GM23248 (cell line): ENCODE measurements around the gene TLNRD1. TPM values are rescaled to one million over a fixed set of nuclear protein-coding genes. Genes with fewer than 3 reads are reported as not detected.

ENCODE experiments used
- DNase-seq: peaks from one replicate; pipeline ENCODE4 v3.0.0-alpha.2; 2015
- H2AFZ ChIP-seq: fragments of 200-600 bp; sonication (generic); 2 replicates; pipeline ENCODE4 v1.6.1; 2016; ENCODE audit warnings: antibody characterized with exemption
- H3F3A ChIP-seq: fragments of 200-600 bp; sonication (generic); 2 replicates; pipeline ENCODE4 v1.6.1; 2016; ENCODE audit warnings: mild to moderate bottlenecking, antibody characterized with exemption, mixed run types; ENCODE audit not compliant: insufficient read depth
- H3K27ac ChIP-seq: fragments of 200-600 bp; sonication (generic); 2 replicates; pipeline ENCODE4 v1.5.1; 2016; ENCODE audit warnings: mild to moderate bottlenecking
- H3K27me3 ChIP-seq: fragments of 200-600 bp; sonication (generic); replicated peaks from 2 replicates; pipeline ENCODE4 v1.6.1; 2016; ENCODE audit warnings: mild to moderate bottlenecking; ENCODE audit not compliant: insufficient read depth
- H3K36me3 ChIP-seq: fragments of 200-600 bp; sonication (generic); 2 replicates; pipeline ENCODE4 v1.6.1; 2016; ENCODE audit warnings: low read depth, mild to moderate bottlenecking
- H3K4me1 ChIP-seq: fragments of 200-600 bp; sonication (generic); 2 replicates; pipeline ENCODE4 v1.6.1; 2016; ENCODE audit warnings: mild to moderate bottlenecking; ENCODE audit not compliant: insufficient read depth
- H3K4me2 ChIP-seq: fragments of 200-600 bp; sonication (generic); one replicate; pipeline ENCODE4 v1.6.1; 2016; ENCODE audit warnings: mild to moderate bottlenecking; ENCODE audit not compliant: unreplicated experiment
- H3K4me3 ChIP-seq: fragments of 200-600 bp; sonication (generic); 2 replicates; pipeline ENCODE4 v1.5.1; 2016; ENCODE audit warnings: mild to moderate bottlenecking
- H3K79me2 ChIP-seq: fragments of 200-600 bp; sonication (generic); 2 replicates; pipeline ENCODE4 v1.6.1; 2016; ENCODE audit warnings: mild to moderate bottlenecking; ENCODE audit not compliant: insufficient read depth
- H3K9ac ChIP-seq: fragments of 200-600 bp; sonication (generic); 2 replicates; pipeline ENCODE4 v1.6.1; 2016; ENCODE audit warnings: mild to moderate bottlenecking
- H3K9me2 ChIP-seq: fragments of 200-600 bp; sonication (generic); 2 replicates; pipeline ENCODE4 v1.6.1; 2016; ENCODE audit warnings: mixed run types, mild to moderate bottlenecking, moderate library complexity; ENCODE audit not compliant: insufficient read depth
- H3K9me3 ChIP-seq: fragments of 200-600 bp; sonication (generic); one replicate; pipeline ENCODE4 v1.6.1; 2017; ENCODE audit warnings: low read depth
- H4K20me1 ChIP-seq: fragments of 200-600 bp; sonication (generic); 2 replicates; pipeline ENCODE4 v1.6.0; 2016; ENCODE audit not compliant: insufficient read depth
- EZH2 ChIP-seq: fragments of 200-600 bp; sonication (generic); IDR thresholded peaks from 2 replicates; pipeline ENCODE4 v1.6.1; 2018; ENCODE audit warnings: antibody characterized with exemption, mild to moderate bottlenecking; ENCODE audit not compliant: insufficient read depth, poor library complexity, severe bottlenecking
- EZH2phosphoT487 ChIP-seq: fragments of 200-600 bp; sonication (generic); IDR thresholded peaks from 2 replicates; pipeline ENCODE4 v1.6.1; 2018; ENCODE audit warnings: antibody characterized with exemption, moderate library complexity, mild to moderate bottlenecking, low read depth; ENCODE audit not compliant: insufficient read depth
- WGBS, 2 experiments: methylation state at CpG; one replicate each; pipeline ENCODE4 v1.1.6; 2015 to 2017; ENCODE audit warnings: low lambda C conversion rate in 2 of 2, low coverage in 1 of 2; ENCODE audit errors: missing lambda C conversion rate in 2 of 2; 5-methylcytosine and 5-hydroxymethylcytosine counted together
- in situ Hi-C: fragments of 300-500 bp; cut with MboI; formaldehyde crosslinking; loops from 2 replicates; pipeline ENCODE4 v1.15.0; 2020
- polyA plus RNA-seq: library from polyadenylated mRNA; unstranded; fragments of >200 nt; fragmentation: Nextera tagmentation; extraction: Ambion mirVana; gene quantifications from 2 replicates; pipeline ENCODE4 v1.2.1, GENCODE V29; 2016
- total RNA-seq: library from RNA; depleted of rRNA; stranded (reverse); fragments of >200 nt; shearing (Covaris generic); gene quantifications from 2 replicates; pipeline ENCODE4 v1.2.3, GENCODE V29; 2014

TLNRD1 gene
- total and polyA plus RNA-seq, 2 experiments from 2014 or later = 2.9 to 11.5 TPM

DNA sequence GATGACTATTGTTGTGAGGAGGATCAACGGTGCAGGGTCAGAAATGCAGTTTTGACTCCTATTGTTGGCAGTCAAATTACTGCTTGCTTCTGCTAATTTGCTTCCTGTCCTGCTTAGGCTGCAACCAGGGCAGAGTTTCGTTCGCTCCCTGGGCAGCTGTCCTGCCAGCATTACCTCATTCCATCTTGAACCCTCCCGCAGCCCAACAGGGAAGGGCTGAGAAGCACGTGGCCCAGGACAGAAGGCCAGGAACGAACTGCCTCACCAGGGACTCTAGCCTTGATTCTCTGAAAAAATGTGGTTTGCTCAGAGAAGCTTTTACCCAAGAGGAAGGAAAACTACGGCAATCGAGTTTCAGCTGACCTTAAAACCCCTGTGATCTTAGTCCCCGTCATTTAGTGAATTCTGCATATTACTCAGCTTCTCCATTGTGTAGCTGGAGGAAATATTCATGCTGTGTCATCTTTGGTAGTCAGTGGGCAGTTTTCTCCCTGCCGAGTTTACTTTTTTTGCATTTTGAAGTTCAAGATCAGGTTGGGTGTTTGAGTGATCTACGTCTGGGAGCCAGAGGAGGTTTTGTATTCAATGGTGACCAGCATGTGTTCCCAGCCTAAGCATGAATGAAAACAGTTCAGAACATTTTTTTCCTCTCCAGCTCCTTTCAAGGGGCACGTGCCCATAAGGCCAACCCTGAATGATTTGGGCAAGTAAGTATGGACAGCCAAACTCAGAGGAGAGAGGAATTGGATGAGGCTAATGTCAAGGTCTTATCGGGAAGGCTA lies 23.0 kb downstream of the TLNRD1 start:
- TF ChIP-seq EZH2phosphoT487 (no peak), EZH2 (no peak)
- Histone ChIP-seq H3K4me2 (peak overlapping the region; percentile 76), H3K79me2 (0 out of 2 replicates have a peak, but pooled peaks cover under 1% of the 10 kb centered on the region), H4K20me1 (no peaks in the 10 kb centered on the region), H3K27ac (peak overlapping the region; percentile 94), H3K9ac (peak overlapping the region; percentile 74), H3K9me2 (no peaks in the 10 kb centered on the region), H3K4me1 (peaks cover 19% of the 10 kb centered on the region), H3F3A (peaks cover 18% of the 10 kb centered on the region), H3K4me3 (peak overlapping the region; percentile 34), H2AFZ (peak overlapping the region; percentile 82), H3K27me3 (no peaks in the 10 kb centered on the region), H3K9me3 (no peaks in the 10 kb centered on the region), H3K36me3 (no peaks in the 10 kb centered on the region)
- in situ Hi-C loops = no loop called here
- WGBS, 2 experiments = 8% methylated on average over 13 of the region's 13 CpGs
- peak; percentile 92 for DNase-seq

DNA sequence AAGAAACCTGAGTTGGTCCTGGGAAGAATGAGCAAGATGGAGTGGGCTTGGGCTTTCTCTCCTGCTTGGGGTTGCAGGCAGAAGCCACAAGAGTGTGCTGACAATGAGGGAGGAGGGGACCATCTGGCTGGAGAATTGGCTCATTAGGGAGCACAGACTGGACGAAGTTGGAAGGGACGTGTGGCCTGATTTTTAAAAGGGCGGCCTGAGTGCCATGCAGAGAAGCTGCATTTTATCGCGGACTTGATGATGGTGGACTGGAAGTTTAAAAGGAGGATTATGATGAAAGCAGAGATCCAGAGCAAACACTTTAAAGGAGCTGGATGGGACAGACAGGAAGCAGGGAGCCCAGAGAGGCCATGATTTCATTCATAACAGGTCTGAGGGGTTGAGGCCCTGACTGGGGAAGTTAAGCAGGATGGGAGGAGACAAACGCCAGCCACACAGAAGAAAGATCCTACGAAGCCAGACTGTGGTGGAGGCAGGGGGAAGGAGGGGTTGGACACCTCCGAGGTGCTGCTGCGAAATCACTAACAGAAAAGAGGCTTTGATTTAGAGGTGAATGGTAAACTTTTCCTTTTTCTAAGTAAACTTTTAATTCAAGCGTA lies 23.6 kb downstream of the TLNRD1 start:
- no peaks in the 10 kb centered on the region for H3K9me2 ChIP-seq
- no peaks in the 10 kb centered on the region for H3K79me2 ChIP-seq
- peak overlapping the region; percentile 74 for H3K9ac ChIP-seq
- 77 to 78% methylated on average over 10 of the region's 10 CpGs for WGBS, 2 experiments
- peaks cover 23% of the 10 kb centered on the region for H3K4me1 ChIP-seq
- no peaks in the 10 kb centered on the region for H3K9me3 ChIP-seq
- H3K36me3 ChIP-seq = no peaks in the 10 kb centered on the region
- no peaks in the 10 kb centered on the region for H3K27me3 ChIP-seq
- no peak for DNase-seq
- H3K4me3 ChIP-seq = no peak overlapping the region
- H4K20me1 ChIP-seq = no peaks in the 10 kb centered on the region
- in situ Hi-C loops = no loop called here
- peaks cover 18% of the 10 kb centered on the region for H3F3A ChIP-seq
- H3K27ac ChIP-seq = peak overlapping the region; percentile 94
- peak overlapping the region; percentile 82 for H2AFZ ChIP-seq
- TF ChIP-seq EZH2phosphoT487 (no peak), EZH2 (no peak)
- peak overlapping the region; percentile 76 for H3K4me2 ChIP-seq

DNA sequence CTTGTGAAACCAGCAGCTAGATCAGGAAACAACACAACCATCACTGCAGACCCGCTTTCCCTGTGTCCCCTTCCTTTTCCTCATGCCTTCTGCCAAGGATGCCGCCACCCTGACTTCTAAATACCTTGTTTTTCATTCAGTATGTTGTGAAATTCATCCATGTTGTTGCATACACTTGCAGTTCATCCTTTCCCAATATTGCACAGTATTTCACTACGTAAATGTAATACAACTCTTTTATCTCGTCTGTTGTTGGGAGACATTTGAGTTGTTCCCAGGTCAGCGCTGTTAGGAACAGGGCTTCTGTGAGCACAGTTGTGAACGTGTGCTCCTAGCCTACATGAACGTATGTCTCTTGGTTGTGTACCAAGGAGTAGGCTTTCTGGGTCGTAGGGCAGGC lies 24.2 kb downstream of the TLNRD1 start:
- WGBS, 2 experiments = 98% methylated on average over 8 of the region's 8 CpGs

DNA sequence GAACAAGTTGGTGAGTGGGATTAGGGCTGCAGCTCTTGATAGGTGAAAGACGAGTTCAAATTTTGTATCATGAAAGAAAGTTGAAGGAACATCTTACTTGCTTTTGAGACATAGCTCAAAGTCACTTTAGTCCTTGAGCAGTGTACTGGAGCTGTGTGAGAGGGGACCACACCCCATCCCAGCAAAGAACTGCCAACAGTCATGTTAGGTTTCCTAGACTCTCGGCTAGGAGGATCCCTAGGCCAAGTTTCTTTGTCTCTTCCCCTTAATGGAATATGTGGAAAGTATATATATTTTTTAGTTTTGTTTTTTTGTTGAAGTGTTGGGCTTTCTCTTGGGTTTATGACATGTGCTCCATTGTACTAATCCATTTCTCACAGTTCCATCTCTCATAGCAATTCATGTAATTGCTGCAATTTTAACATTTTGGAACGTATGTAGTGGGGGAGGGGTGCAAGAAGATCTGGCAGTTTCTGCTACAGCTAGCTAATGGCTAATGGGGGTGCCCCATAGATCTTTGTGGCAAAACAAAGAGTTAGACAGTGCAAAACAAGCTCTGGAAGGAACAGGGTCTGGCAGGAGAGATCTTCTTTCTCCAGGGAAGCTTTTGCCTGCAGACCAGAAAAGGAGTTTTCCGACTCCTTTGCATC lies 25.1 kb downstream of the TLNRD1 start:
- DNase-seq = no peak
- Histone ChIP-seq H3K9ac (no peak overlapping the region), H3F3A (peaks cover 18% of the 10 kb centered on the region), H3K9me2 (no peaks in the 10 kb centered on the region), H3K79me2 (no peaks in the 10 kb centered on the region), H3K4me1 (peaks cover 26% of the 10 kb centered on the region), H3K27me3 (no peaks in the 10 kb centered on the region), H3K27ac (no peak overlapping the region), H3K4me2 (no peak overlapping the region), H2AFZ (no peak overlapping the region), H3K36me3 (no peaks in the 10 kb centered on the region), H3K9me3 (no peaks in the 10 kb centered on the region), H3K4me3 (no peak overlapping the region), H4K20me1 (no peaks in the 10 kb centered on the region)
- WGBS, 2 experiments = 51 to 55% methylated on average over 4 of the region's 4 CpGs
- no peak for TF ChIP-seq EZH2phosphoT487
- no peak for TF ChIP-seq EZH2
- in situ Hi-C loops = no loop called here

More for the DNA sequence above, 24.2 kb downstream of the TLNRD1 start:
- peaks cover 18% of the 10 kb centered on the region for H3F3A ChIP-seq
- H4K20me1 ChIP-seq = no peaks in the 10 kb centered on the region
- H3K9me2 ChIP-seq = no peaks in the 10 kb centered on the region
- H3K4me1 ChIP-seq = peaks cover 26% of the 10 kb centered on the region
- no peaks in the 10 kb centered on the region for H3K36me3 ChIP-seq
- no peak for DNase-seq
- H3K4me2 ChIP-seq = no peak overlapping the region
- H3K27ac ChIP-seq = no peak overlapping the region
- H3K4me3 ChIP-seq = no peak overlapping the region
- TF ChIP-seq EZH2phosphoT487 (no peak), EZH2 (no peak)
- no peak overlapping the region for H3K9ac ChIP-seq
- no peak overlapping the region for H2AFZ ChIP-seq
- H3K27me3 ChIP-seq = no peaks in the 10 kb centered on the region
- in situ Hi-C loops = no loop called here
- no peaks in the 10 kb centered on the region for H3K9me3 ChIP-seq
- no peaks in the 10 kb centered on the region for H3K79me2 ChIP-seq
